OCI-LY7 (cell line): ENCODE measurements around the gene RNF130.

ENCODE experiments used
- EZH2phosphoT487 ChIP-seq: fragments of 200-600 bp; sonication (generic); IDR thresholded peaks from 2 replicates; pipeline ENCODE4 v1.6.1; 2018; ENCODE audit warnings: low read depth, borderline replicate concordance, mild to moderate bottlenecking, mixed run types, antibody characterized with exemption, low read length, moderate library complexity, mixed read lengths
- TF ChIP-seq, protein P1 (sequence below): fragments of 200-600 bp; sonication (generic); conservative IDR thresholded peaks from 2 replicates; pipeline ENCODE4 v1.5.1; 2014; ENCODE audit warnings: mild to moderate bottlenecking, antibody characterized with exemption, low read length, moderate library complexity, mixed read lengths

DNA sequence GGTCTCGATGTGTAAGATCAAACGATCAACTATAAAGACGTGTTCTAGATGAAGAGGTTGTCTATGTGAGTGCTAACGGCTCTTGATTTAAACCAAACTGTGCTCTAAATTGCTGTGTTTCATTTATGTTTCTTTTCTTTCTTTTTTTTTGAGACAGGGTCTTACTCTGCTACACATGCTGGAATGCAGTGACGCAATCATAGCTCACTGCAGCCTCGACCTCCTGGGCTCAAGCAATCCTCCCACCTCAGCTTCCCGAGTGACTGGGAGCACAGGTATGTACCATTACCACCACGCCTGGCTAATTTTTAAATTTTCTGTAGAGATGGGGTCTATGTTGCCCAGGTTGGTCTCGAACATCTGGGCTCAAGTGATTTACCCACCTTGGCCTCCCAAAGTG, 24.0 kb upstream of the RNF130 start:
- TF ChIP-seq, protein P1, sequence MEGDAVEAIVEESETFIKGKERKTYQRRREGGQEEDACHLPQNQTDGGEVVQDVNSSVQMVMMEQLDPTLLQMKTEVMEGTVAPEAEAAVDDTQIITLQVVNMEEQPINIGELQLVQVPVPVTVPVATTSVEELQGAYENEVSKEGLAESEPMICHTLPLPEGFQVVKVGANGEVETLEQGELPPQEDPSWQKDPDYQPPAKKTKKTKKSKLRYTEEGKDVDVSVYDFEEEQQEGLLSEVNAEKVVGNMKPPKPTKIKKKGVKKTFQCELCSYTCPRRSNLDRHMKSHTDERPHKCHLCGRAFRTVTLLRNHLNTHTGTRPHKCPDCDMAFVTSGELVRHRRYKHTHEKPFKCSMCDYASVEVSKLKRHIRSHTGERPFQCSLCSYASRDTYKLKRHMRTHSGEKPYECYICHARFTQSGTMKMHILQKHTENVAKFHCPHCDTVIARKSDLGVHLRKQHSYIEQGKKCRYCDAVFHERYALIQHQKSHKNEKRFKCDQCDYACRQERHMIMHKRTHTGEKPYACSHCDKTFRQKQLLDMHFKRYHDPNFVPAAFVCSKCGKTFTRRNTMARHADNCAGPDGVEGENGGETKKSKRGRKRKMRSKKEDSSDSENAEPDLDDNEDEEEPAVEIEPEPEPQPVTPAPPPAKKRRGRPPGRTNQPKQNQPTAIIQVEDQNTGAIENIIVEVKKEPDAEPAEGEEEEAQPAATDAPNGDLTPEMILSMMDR: no peak
- TF ChIP-seq EZH2phosphoT487: no peak
